NOMO-1 (cell line): ENCODE data around the gene LUC7L.
"Not testable (repeated sequence)": the region's sequence is repeated elsewhere in the genome, so short reads cannot be mapped to it uniquely, and the experiment has no call there.

ENCODE experiments used
- DNase-seq, 2 experiments: peaks; one replicate each; lab custom pipeline; 2025; ENCODE audit not compliant: unreplicated experiment in 2 of 2; lab: John Stamatoyannopoulos, UW

Gene LUC7L

GRCh38 chr16:228852-229730, at the start of gene LUC7L:
Gene LUC7L (minus strand): TSS chr16:229449. CDS start chr16:229339, 110 bp downstream.
- peak; percentile 57 to 82 for DNase-seq

- DNase-seq: peak in 1 of 2 experiments; percentile 12
Observed at GRCh38 chr16:278863-279366, 49.7 kb upstream of the LUC7L start.

DNA sequence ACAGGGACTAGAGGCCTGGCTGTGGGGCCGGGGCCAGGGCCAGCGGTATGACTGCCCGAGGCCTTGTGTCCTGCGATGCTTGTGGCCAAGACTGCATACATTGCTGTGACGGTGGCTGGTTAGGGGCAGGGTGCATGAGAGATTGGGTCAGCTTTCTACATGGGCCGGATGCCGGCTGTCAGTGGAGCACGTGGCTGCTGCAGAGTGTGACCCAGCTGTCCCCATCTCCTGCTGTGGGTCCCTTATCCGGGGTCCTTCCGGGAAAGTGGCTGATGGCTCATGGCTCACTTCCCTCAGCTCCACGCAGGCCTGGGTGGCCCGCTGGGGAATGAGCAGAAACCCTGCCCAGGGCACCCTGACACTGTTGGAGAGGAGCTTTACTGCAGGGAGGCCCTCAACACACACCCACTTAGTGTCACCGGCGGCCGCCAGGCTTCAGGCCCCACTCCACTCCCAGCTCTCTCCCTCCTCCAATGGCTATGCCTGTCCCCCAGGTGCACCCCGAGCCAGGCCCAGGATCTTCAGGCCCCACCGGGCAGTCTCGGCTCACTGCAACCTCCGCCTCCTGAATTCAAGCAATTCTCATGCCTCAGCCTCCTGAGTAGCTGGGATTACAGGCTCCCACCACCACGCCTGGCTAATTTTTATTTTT, 47.3 kb upstream of the LUC7L start:
- no peak for DNase-seq

GRCh38 chr16:275786-276232, 46.6 kb upstream of the LUC7L start, which contains the start of gene RGS11:
Gene RGS11 (minus strand): TSS chr16:275944. CDS start chr16:275911, 33 bp downstream.
- no peak for DNase-seq

DNA sequence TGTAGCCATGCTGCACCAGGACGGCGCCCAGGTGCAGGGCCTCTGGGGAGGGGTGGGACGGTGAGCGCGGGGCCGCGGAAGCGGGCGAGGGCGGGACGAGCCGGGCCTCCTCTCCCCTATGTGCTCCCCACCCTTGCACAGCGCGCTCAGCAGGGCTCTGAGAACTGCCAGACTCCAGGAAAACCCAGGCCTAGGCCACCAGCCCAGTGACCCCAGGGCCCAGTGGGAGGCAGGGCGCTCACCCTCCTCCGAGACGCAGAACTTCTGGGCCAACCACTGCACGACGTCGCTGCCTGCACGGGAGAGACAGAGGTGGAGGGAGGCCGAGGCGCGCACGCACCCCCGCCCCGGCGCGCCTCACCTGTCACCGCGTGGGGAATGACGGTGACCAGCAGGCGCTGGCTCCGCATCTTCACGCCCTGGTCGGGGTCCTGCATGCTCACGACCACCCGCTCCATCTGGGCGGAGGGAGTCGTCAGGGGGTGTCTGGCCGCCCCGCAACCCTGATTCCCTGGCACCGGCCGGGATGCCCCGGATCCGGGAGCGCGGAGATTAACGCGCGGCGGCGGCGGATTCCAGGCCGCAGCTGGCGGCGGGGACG, 45.9 kb upstream of the LUC7L start:
- no peak for DNase-seq

DNA sequence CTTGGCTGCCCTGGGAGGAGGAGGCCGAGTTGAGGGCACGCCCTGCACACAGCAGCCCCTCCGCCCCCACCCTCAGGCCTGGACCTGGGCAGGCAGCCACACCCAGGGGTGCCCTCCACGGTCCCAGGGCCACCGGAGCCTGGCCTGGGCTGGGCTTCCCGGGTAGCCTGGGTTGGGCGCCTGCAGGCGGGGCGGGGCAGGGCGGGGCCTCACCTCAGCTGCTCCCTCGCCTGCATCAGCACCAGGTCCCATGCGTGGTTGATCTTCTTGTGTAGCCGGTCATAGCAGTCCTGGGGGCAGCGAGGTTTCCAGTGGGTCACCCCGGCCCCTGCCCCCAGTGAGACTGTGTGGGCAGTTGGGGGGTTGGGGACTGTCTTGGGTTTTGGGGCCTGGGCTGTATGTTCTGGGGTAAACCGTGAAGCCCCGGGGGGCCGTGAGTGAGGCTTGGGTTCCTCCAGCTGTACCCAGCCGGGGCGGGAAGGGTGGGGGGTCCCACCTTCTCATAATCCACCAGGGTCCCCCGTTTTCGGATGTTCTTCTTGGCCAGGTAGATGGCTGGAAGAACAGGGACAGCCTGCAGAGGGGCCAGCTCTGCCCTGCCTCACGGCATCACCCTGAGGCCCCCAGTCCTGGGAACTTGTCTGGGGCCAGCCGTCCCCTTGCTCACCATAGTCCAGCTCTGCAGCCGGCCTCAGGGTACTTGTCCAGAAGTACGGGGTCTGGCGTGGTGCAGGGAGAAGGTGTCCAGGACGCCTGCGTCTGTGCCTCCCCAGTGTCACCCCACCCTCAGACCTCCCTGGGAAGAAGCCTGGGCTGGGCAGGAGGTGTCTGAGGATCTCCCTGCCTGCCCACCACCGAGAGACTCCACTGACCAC, 44.5 kb upstream of the LUC7L start:
- DNase-seq: no peak

- DNase-seq: no peak
Observed at GRCh38 chr16:272633-273546, 43.6 kb upstream of the LUC7L start.

- DNase-seq: no peak
Observed at GRCh38 chr16:270381-271255, 41.4 kb upstream of the LUC7L start.

DNA sequence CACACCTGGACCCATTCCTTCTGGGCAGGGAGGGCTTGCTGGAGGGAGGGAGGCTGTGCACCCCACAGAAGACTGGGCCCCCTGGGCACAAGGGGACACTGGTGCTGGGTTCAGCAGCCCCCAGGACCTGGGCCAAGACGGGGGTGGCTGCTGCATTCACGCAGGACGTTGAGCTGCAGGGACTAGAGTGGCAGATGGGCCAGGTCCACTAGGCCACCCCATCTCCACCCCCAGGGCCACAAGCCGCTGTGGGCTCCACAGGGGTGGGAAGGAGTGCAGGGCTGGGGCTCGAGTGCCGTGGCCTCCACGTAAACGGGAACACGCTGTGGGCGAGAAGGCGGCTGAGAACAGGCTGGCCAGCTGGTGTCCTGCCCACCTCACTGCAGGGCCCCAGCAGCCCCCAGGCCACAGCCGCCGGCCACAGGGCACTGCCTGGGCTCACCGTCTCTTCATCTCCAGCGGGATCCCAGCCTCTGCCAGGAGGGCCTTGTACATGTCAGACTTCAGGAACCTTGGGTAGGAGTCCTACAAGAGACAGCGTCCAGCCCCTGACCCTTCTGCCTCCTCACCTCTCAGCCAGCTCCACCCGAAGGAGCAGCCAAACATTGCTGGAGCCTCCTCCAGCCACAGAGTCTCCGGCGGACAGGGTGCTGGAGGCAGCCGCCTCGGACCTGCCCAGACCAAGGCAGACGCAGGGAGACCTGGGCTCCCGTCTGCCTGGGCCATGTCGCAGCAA, 40.0 kb upstream of the LUC7L start:
- DNase-seq: no peak

DNA sequence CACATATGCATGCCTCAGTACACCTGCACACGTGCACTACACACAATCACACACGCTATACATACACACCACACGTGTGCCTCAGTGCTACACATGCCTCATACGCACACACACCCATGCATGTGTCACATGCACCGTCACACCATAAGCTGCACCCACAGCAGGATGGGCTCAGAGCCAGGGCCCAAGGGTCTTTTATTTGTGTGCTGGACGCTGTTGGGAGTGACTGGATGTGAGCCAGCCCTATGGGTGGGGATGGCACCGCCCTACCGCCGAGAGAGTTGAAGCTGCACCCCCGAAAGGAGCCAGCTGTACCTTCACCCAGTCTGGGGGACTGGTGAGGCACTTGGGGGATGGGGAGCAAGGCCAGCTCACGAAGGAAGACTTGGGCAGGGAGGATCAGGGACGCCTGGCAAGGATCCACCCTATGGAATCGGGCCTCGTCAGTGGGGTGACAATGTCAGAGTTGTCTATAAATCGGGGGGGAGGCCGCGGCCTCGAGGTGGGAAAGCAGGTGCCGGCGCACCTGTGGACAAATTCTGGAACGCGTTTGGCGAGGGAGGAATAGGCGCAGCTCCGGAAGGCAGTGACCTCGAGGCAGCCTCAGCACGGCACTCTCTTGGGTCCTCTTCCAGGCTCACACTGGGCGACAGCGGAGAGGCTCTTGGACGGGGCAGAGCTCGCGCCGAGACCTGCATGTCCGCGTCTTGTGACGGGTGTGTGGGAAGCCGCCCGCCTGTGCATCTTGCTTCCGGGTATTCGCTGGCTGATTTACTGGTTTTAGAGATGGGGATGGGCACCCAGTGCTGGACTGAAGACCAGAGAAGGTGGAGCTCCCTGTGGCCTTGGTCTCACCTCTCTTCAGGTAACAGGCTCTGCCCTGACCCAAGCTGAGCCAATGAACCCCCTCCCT, 39.1 kb upstream of the LUC7L start:
- DNase-seq: no peak

DNA sequence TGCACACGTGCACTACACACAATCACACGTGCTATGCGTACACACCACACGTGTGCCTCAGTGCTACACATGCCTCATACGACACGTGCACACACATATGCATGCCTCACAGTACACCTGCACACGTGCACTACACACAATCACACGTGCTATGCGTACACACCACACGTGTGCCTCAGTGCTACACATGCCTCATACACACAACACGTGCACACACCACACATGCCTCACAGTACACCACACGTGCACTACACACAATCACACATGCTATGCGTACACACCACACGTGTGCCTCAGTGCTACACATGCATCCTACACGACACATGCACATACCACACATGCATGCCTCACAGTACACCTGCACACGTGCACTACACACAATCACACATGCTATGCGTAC, 38.3 kb upstream of the LUC7L start:
- DNase-seq: not testable (repeated sequence)

GRCh38 chr16:266258-267164, 37.3 kb upstream of the LUC7L start:
- DNase-seq: no peak

- no peak for DNase-seq
Observed at GRCh38 chr16:265711-266110, 36.5 kb upstream of the LUC7L start.

DNA sequence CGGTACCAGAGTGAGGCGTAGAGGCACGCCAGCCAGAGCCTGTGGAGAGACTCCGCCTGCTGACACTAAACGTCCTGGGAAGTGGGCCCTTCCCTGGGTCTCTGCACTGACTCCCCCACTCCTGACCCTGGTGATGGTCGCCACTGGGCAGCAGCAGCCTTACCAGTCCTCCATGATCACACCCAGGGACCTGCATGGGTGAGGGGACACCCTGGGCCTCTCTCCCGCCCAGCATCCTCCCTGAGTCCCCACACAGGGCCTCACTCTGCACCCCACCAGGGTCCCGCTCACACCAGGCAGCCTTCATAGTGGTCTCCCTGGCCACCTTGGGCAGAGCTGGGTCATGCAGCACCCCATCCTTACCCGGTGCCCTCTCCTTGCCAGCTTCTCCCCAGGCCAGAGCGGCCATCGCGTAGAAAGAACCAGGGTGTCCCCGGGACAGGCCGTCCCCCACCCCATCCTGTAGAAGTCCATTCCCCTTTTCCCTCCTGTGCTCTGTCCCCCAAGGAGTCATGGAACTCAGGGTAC, 35.8 kb upstream of the LUC7L start:
- DNase-seq: no peak

GRCh38 chr16:264440-264951, 35.2 kb upstream of the LUC7L start:
- DNase-seq: no peak
